Retinal pigment epithelial cell (primary cell): ENCODE data around the gene NPM1.

ENCODE experiments used
- DNase-seq: peaks from one replicate; pipeline ENCODE4 v3.0.0-alpha.2; 2010; ENCODE audit warnings: low read depth
- H3K4me3 ChIP-seq: 2 replicates; pipeline ENCODE4 v1.5.1; 2011; ENCODE audit warnings: mild to moderate bottlenecking, low read length, control low read depth, moderate library complexity
- TF ChIP-seq, protein P1 (sequence below): conservative IDR thresholded peaks from 2 replicates; pipeline ENCODE4 v1.5.1; 2011; ENCODE audit warnings: low read depth, low read length, control low read depth, inconsistent platforms

The NPM1 gene

DNA sequence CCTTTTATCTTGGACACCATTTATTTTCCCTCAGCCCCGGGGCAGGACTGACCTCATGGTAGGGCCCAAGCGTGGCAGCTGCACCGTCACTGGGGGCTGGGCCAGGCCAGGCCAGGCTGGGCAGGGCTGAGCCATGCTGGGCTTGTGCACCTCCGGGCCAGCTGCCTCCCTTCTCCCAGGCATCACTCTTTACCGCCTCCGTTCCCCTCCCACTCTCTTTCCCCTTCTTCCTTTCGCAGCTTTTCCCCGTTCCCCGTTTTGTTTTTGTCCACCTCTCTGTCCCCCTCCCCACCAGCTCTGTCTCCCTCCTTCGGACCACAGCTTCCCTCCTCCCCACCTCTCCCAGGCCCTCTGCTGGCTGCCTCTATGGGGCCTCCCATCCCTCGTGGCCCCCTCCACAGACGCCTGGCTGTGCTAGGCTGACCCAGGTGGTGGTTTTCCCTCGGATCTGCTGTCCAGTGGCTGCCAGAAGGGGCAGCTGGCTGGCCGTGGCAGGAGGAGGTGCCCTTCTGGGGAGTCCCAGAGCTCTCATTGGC lies 49.7 kb downstream of the NPM1 start:
- TF ChIP-seq, protein P1, sequence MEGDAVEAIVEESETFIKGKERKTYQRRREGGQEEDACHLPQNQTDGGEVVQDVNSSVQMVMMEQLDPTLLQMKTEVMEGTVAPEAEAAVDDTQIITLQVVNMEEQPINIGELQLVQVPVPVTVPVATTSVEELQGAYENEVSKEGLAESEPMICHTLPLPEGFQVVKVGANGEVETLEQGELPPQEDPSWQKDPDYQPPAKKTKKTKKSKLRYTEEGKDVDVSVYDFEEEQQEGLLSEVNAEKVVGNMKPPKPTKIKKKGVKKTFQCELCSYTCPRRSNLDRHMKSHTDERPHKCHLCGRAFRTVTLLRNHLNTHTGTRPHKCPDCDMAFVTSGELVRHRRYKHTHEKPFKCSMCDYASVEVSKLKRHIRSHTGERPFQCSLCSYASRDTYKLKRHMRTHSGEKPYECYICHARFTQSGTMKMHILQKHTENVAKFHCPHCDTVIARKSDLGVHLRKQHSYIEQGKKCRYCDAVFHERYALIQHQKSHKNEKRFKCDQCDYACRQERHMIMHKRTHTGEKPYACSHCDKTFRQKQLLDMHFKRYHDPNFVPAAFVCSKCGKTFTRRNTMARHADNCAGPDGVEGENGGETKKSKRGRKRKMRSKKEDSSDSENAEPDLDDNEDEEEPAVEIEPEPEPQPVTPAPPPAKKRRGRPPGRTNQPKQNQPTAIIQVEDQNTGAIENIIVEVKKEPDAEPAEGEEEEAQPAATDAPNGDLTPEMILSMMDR = peak; percentile 17
- no peak overlapping the region for H3K4me3 ChIP-seq
- DNase-seq = no peak

DNA sequence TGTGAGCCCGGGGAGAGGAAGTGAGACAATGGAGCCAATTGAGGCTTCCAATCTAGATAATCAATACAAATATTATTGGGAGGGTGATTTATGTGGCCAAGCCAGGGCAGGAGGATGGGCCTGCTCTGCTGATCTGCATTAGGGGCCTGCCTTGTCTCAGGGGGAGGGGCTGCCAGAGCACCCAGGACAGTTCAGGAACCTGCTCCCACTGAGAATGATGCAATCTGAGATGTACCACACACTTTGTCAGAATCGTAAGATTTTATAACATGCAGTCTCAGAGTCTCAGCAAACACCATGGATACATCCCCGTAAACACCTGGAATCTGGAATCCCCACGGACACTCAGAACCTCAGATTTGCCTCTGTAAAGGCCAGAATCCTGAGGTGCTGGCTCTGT lies 51.1 kb downstream of the NPM1 start:
- no peak overlapping the region for H3K4me3 ChIP-seq

DNA sequence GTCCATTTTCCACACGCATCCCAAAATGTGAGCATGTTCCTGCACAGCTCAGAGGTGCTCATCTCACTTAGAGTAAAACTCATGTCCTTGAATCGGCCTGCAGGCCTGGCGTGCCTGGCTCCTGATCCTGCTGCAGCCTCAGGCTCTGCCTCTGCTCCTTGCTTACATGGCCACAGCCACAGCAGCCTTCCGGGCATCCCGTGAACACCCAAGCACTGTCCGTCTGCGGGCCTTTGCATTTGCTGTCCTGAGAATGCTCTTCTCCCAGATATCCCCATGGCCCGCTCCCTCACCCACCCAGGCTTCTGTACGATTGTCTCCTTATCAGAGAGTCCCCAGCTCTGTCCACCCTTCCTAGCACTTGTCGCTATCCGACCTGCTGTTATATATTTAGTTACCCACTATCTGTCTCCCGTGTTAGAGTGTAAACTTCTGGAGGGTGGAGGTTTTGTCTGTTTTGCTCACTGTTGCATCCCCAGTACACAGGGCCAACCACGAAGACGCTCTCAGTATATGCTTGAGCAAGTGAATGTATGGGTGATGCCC lies 53.7 kb downstream of the NPM1 start:
- no peak for DNase-seq
- TF ChIP-seq, protein P1 = no peak
- no peak overlapping the region for H3K4me3 ChIP-seq

More for the DNA sequence above, 51.1 kb downstream of the NPM1 start:
- no peak for DNase-seq
- TF ChIP-seq, protein P1 = no peak

DNA sequence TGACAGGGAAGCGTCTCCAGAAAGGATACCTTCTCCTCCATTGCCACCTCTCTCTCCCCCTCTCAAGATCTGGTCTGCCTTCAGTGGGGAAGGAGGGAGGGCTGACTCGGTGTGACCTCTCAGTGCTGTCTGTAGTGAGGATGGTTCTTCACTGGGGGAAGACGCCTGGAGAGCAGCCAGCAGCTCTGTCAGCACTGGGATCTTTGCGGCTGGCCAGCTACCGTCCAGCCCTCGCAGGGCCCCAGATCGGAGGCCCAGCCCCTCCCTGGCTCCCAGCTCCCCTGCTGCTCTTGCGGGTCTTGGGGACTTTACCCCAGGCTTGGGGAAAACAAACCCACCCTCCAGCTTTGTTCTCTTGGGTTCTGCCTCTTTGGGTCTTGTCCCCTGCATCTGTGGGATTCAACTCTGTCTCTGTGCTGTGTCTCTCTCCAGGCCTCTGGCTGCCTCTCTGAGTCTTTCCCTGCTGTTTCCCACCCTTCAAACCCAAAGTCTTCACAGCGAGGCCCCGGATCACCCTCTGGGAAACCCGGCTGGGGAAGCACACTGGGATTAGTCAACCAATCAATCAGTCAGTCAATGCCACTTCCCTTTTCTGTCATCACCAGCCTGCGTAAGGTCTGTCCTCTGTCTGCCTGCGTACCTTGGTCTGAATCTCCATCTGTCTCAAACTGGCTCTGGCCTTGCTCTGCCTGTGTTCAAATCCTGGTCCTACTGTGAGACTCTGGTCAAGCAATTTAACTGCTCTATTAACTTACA lies 54.8 kb downstream of the NPM1 start:
- H3K4me3 ChIP-seq = no peak overlapping the region
- TF ChIP-seq, protein P1 = no peak
- no peak for DNase-seq

DNA sequence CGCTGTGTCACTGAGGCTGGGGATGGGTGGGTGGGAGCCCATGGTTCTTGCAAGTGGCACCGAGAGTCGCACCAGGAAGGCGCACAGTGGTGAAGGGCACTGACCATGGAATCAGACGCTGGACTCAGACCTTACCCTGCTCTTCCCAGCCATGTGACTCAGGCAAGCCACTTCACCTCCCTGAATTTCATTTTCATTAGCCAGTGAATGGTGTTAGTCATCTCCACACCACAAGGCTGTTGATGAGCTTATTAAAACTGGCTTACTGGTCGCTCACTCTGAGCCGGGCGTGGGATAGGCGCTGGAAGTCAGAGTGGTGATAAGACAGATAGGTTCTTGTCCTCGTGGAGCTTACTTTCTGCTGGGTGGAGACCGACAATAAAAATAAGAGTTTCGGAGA lies 56.9 kb downstream of the NPM1 start:
- peak; percentile 69 for DNase-seq
- H3K4me3 ChIP-seq = no peak overlapping the region
- TF ChIP-seq, protein P1 = no peak

DNA sequence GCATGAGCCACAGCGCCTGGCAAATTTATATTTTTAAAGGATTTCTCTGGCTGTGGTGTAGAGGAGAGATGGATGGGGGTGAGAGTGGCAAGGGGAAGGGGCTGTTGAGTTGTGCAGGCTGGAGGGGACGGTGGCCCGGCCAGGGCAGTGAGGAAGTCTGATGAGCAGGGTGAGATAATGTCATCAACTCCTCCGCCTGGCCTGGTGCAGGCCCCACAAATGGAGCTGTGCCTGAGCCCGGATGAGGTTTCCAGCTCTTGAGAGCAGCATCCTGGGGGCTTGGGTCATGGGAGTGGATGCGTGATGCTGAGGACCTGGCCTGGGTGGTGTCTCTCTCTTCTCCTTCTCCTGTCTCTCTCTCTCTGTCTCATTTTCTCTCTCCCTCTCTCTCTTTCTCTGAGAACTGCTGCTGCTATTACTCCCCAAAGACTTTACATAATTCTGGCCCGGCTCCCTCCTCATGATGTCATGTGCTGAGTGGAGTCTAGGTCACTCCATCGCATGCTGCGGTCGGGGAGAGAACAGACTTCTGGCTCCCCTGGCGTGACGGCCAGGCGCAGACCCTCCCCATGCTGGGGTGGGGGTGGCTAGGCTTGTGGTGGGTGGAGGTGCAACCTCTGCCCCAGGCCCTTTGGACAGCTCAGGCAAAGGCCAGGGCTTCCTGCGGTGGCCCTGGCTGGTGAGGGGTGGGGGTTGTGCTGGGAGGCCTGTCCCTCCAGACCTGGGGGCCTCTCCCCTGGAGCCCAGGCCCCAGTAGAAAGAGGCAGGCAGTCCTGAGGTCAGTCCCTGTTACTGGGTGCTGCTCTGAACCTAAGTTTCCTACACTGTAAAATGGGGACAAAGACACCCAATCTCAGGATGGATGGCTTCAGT lies 58.2 kb downstream of the NPM1 start:
- no peak overlapping the region for H3K4me3 ChIP-seq
- TF ChIP-seq, protein P1 = no peak
- no peak for DNase-seq
